ENCODE results near the gene DNAJA3.

DNAJA3 gene

DNA sequence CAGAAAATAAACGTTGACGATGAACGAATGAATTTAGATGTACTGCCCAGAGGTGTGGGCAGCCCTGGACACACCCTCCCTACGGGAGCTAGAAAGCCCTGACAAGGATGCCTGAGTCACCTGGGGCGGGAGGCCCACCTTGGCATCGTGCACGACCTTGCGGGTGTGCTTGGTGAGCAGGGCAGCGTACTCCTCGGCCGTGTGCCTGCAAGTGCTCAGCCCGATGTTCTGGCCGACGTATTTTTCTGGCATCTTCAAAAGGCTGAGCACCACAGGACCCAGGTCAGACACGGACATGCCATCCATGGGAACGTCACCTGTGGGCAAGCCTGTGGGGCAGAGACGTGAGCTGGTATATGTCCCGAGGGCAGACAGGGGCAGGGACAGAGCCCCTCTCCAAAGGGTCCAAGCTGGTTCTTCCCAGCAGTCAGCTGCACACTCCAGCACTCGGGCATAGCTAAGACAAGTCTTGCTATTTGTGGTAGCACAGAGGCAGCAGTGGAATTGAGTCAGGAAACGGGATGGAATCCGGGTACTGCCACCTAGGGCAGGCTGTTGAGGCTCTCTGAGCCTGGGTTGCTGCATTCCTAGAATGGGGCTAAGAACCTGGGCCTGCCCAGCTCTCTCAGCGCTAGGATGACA, 38.0 kb downstream of the DNAJA3 start:
- Histone ChIP-seq H3K27me3 (no peaks in the 10 kb centered on the region), H3K27ac (no peak overlapping the region), H3K4me1 (ENCODE audit: control insufficient read depth in 1 of 2, insufficient read depth in 1 of 2, low read depth in 1 of 2, low read length in 1 of 2) (peaks cover 5 to 15% of the 10 kb centered on the region in 2 experiments), H3K4me3 (ENCODE audit: low read depth in 1 of 2, low read length in 1 of 2) (no peak overlapping the region), H3K9me3 (no peaks in the 10 kb centered on the region), H3K36me3 (peaks cover 39% of the 10 kb centered on the region)
- TF ChIP-seq, protein P1, sequence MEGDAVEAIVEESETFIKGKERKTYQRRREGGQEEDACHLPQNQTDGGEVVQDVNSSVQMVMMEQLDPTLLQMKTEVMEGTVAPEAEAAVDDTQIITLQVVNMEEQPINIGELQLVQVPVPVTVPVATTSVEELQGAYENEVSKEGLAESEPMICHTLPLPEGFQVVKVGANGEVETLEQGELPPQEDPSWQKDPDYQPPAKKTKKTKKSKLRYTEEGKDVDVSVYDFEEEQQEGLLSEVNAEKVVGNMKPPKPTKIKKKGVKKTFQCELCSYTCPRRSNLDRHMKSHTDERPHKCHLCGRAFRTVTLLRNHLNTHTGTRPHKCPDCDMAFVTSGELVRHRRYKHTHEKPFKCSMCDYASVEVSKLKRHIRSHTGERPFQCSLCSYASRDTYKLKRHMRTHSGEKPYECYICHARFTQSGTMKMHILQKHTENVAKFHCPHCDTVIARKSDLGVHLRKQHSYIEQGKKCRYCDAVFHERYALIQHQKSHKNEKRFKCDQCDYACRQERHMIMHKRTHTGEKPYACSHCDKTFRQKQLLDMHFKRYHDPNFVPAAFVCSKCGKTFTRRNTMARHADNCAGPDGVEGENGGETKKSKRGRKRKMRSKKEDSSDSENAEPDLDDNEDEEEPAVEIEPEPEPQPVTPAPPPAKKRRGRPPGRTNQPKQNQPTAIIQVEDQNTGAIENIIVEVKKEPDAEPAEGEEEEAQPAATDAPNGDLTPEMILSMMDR (IDR thresholded peaks at IDR 0.05): no peak

DNA sequence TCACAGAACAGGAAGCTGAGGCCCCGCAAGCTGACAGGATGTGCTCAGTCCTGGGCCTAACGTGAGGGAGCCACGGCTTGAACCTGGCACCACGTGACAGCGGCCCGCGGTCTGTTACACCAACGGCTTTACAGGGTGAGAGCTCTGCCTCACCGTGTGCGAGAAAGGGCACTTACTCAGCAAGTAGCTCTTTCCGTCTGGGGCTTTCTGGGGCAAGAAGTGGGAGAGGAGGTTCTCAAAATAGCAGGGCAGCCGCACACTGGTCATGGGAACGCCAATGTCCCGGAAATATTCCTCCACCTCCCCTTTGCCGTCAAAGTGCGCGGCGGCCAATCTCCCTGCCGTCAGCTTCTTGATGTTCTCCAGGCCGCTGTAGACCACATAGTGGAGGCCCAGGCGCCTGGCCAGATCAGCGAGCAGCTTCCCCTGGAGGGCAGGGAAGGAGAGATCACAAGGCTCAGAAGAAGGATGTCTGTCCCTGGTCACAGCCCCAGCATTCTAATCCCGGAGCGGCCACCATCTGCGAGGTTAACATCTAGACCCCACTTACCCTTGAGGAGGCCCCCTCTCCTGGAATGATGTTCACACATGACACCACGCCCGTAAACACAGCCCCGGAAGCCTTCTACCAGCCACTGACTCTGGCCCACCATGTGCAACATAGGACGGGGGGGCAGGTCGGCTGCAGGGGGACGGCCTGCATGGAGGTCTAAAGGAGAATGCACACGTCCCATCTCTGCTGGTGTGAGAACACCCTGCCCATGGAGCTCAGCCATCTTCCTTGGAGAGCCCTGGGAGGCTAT, 40.5 kb downstream of the DNAJA3 start:
- no peak overlapping the region for H3K4me3 ChIP-seq (ENCODE audit: low read depth in 1 of 2, low read length in 1 of 2)
- no peaks in the 10 kb centered on the region for H3K27me3 ChIP-seq
- peaks cover 37% of the 10 kb centered on the region for H3K36me3 ChIP-seq
- H3K4me1 ChIP-seq (ENCODE audit: control insufficient read depth in 1 of 2, insufficient read depth in 1 of 2, low read depth in 1 of 2, low read length in 1 of 2): peaks cover 0 to 9% of the 10 kb centered on the region in 2 experiments
- TF ChIP-seq, protein P1 (IDR thresholded peaks at IDR 0.05): no peak
- no peak overlapping the region for H3K27ac ChIP-seq
- H3K9me3 ChIP-seq: no peaks in the 10 kb centered on the region

DNA sequence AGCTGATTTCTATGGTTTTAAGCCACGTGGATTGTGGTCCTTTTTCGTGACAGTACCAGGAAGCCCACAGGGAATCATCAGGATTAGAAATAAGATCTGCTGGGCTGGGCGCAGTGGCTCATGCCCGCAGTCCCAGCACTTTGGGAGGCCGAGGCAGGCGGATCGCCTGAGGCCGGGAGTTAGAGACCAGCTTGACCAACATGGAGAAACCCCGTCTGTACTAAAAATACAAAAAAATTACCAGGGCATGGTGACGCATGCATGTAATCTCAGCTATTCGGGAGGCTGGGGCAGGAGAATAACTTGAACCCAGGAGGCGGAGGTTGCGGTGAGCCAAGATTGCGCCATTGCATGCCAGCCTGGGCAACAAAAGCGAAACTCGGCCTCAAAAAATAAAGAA, 42.2 kb downstream of the DNAJA3 start:
- H3K27me3 ChIP-seq: no peaks in the 10 kb centered on the region
- TF ChIP-seq, protein P1 (IDR thresholded peaks at IDR 0.05): no peak
- no peak overlapping the region for H3K27ac ChIP-seq
- peaks cover 30% of the 10 kb centered on the region for H3K36me3 ChIP-seq
- H3K4me1 ChIP-seq (ENCODE audit: control insufficient read depth in 1 of 2, insufficient read depth in 1 of 2, low read depth in 1 of 2, low read length in 1 of 2): peaks cover 0 to 9% of the 10 kb centered on the region in 2 experiments
- no peak overlapping the region for H3K4me3 ChIP-seq (ENCODE audit: low read depth in 1 of 2, low read length in 1 of 2)
- H3K9me3 ChIP-seq: no peaks in the 10 kb centered on the region

DNA sequence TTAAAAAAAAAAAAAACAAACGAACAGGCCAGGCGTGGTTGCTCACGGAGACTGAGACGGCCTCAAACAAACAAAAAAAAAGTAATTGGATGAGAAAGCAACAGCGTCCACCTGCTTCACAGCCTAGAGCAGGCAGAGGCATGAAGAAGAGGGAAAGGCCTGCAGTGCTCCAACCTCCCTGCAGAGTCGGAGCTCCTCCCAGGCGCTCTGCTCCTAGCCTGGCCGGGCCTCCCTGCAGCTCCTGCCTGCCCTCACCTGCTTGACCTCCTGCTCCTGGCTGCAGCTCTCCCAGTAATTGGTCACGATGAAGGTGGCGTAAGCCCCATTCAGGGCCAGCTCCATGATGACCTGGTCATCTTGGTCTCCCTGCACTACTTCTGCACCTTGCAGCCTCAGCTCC, 43.3 kb downstream of the DNAJA3 start:
- TF ChIP-seq, protein P1 (IDR thresholded peaks at IDR 0.05): no peak
- Histone ChIP-seq H3K27ac (peak overlapping the region; percentile 25), H3K36me3 (peaks cover 23% of the 10 kb centered on the region), H3K4me1 (ENCODE audit: control insufficient read depth in 1 of 2, insufficient read depth in 1 of 2, low read depth in 1 of 2, low read length in 1 of 2) (peaks cover 2 to 14% of the 10 kb centered on the region in 2 experiments), H3K4me3 (ENCODE audit: low read depth in 1 of 2, low read length in 1 of 2) (no peak overlapping the region), H3K9me3 (no peaks in the 10 kb centered on the region), H3K27me3 (no peaks in the 10 kb centered on the region)

DNA sequence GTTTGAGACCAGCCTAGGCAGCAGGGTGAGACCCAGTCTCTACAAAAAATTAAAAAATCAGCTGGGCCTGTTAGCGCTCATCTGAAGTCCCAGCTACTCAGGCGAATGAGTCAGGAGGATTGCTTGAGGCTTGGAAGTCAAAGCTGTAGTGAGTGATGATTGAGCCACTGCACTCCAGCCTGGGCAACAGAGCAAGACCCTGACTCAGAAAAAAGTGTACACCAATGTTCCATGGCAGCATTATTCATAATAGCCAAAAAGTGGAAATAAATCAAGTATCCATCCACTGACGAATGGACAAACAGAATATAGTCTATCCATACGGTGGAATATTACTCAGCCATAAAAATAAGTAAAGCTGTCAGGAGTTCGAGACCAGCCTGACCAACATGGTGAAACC, 46.2 kb downstream of the DNAJA3 start:
- Histone ChIP-seq H3K27me3 (no peaks in the 10 kb centered on the region), H3K36me3 (peaks cover 1% of the 10 kb centered on the region), H3K27ac (no peak overlapping the region), H3K4me1 (ENCODE audit: control insufficient read depth in 1 of 2, insufficient read depth in 1 of 2, low read depth in 1 of 2, low read length in 1 of 2) (peaks cover 18 to 40% of the 10 kb centered on the region in 2 experiments), H3K4me3 (ENCODE audit: low read depth in 1 of 2, low read length in 1 of 2) (no peak overlapping the region), H3K9me3 (no peaks in the 10 kb centered on the region)
- TF ChIP-seq, protein P1 (IDR thresholded peaks at IDR 0.05): no peak
